Mononuclear cell (primary cell): ENCODE results near the gene TDRD7. TPM values are rescaled to one million over a fixed set of nuclear protein-coding genes. Genes with fewer than 3 reads are reported as not detected.
"Not testable (repeated sequence)": the region's sequence is repeated elsewhere in the genome, so short reads cannot be mapped to it uniquely, and the experiment has no call there.

Experiments
- H3K27me3 ChIP-seq: 2 replicates; pipeline ENCODE4 v1.6.0; 2011; ENCODE audit warnings: low read length, control low read depth; ENCODE audit not compliant: insufficient read depth
- H3K4me1 ChIP-seq: 2 replicates; pipeline ENCODE4 v1.5.1; 2011; ENCODE audit warnings: mild to moderate bottlenecking, low read length, control low read depth; ENCODE audit not compliant: insufficient read depth
- H3K4me3 ChIP-seq: 2 replicates; pipeline ENCODE4 v1.5.1; 2011; ENCODE audit warnings: mild to moderate bottlenecking, low read length, moderate library complexity
- H3K9me3 ChIP-seq: 2 replicates; pipeline ENCODE4 v1.5.1; 2011; ENCODE audit warnings: low read depth, mild to moderate bottlenecking, control low read depth, low read length
- total RNA-seq: library from RNA; depleted of rRNA; stranded (reverse); fragments of >200 nt; gene quantifications from one replicate; pipeline ENCODE4 v1.2.3, GENCODE V29; 2012

The TDRD7 gene
- total RNA-seq, 1 donor = 7.2 TPM

GRCh38 chr9:97430316-97431043 is 18.6 kb downstream of the TDRD7 start:
- H3K4me1 ChIP-seq = no peaks in the 10 kb centered on the region
- H3K27me3 ChIP-seq = no peaks in the 10 kb centered on the region
- H3K4me3 ChIP-seq = no peak overlapping the region
- H3K9me3 ChIP-seq = no peaks in the 10 kb centered on the region

DNA sequence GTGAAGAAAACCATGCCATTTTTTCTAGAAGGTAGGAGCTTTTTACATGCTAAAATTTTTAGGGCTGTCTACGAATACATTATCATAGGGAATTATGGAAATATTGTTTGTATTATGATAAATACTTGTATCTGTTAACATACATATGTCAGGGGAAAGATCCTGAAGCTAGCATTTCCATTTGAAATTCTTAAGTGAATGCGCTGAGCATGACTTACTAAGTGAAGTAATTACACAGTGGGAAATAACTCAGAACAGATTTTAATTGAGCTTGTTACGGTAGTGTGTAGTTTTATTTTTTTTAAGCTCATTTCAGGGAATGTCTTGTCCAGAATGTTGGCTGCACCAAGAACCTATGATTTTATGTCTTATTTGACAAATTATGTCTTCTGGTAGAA is 19.1 kb downstream of the TDRD7 start:
- Histone ChIP-seq H3K4me1 (no peaks in the 10 kb centered on the region), H3K27me3 (no peaks in the 10 kb centered on the region), H3K4me3 (no peak overlapping the region), H3K9me3 (no peaks in the 10 kb centered on the region)

DNA sequence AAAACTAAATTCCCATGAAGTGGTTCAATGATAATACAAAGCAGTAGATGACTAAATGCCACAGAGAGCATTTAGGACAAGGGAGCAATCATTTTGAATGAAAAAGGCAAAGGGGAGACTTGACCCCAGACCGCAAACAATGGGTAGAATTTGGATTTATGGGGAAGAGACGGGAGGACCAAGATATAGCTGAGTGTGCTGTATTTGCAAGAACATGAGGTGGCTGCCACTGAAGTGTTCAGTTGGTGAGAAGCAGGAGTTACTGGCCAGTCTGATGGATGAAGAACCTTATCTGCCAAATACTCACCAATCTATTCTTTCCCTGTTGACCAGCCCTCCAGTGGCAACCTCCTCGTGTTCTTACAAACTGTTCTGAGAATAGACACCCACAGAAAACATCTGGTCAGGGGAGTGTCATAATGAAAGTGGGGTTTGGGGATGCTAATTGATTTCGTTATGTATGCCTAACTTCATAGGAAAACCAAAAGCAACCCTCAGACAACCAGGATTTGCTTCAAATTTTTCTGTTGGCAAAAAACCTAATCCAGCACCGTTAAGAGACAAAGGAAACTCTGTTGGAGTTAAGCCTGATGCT is 19.8 kb downstream of the TDRD7 start:
- Histone ChIP-seq H3K4me1 (no peaks in the 10 kb centered on the region), H3K4me3 (no peak overlapping the region), H3K9me3 (no peaks in the 10 kb centered on the region), H3K27me3 (no peaks in the 10 kb centered on the region)

DNA sequence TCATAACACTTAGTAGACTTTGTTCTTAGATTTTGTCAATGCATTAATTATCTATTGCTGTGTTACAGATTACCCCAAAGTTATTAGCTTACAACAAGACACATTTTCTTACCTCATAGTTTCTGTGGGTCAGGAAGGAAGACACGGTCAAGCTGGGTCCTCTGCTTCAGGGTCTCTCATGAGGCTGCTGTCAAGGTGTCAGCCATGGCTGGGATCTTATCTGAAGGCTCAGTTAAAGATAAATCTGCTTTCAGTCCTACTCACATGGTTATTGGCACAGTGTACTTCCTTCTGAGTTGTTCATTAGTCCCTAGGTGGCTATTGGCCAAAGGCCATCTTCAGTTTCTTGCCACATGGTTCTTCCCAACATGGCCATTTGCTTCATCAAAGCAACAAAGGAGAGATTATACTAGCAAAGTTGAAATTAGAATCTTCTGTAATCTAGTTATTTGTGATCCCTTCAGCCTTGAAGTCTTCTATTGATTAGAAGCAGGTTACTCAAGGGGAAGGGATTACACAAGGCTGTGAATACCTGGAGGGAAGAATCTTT is 25.2 kb downstream of the TDRD7 start:
- Histone ChIP-seq H3K9me3 (no peaks in the 10 kb centered on the region), H3K4me1 (no peaks in the 10 kb centered on the region), H3K27me3 (no peaks in the 10 kb centered on the region), H3K4me3 (no peak overlapping the region)

DNA sequence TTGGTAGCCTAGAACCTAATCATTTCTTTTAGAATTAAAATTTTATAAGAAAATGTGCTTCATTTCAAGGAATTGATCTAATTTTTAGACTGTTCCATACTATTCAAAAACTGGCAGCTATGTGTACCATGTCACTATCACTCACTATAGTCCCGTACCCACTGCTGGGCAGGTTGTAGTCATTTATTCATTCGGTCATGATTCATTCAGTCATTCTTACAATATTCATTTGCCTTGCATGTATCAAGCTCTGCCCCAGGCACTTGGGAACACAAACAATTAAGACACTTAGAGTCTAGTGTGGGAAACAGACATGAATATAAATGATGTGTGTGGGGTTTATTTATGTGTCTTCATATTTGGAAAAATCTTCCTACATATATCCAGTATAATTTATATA is 26.4 kb downstream of the TDRD7 start:
- no peaks in the 10 kb centered on the region for H3K27me3 ChIP-seq
- H3K9me3 ChIP-seq = no peaks in the 10 kb centered on the region
- no peak overlapping the region for H3K4me3 ChIP-seq
- H3K4me1 ChIP-seq = no peaks in the 10 kb centered on the region

GRCh38 chr9:97438666-97439065 is 26.8 kb downstream of the TDRD7 start:
- Histone ChIP-seq H3K27me3 (no peaks in the 10 kb centered on the region), H3K9me3 (no peaks in the 10 kb centered on the region), H3K4me1 (no peaks in the 10 kb centered on the region), H3K4me3 (no peak overlapping the region)

GRCh38 chr9:97440160-97440559 is 28.3 kb downstream of the TDRD7 start:
- Histone ChIP-seq H3K27me3 (no peaks in the 10 kb centered on the region), H3K4me3 (no peak overlapping the region), H3K4me1 (peaks cover 6% of the 10 kb centered on the region), H3K9me3 (no peaks in the 10 kb centered on the region)

GRCh38 chr9:97441729-97442128 is 29.8 kb downstream of the TDRD7 start:
- H3K9me3 ChIP-seq = no peaks in the 10 kb centered on the region
- H3K4me1 ChIP-seq = peaks cover 7% of the 10 kb centered on the region
- H3K4me3 ChIP-seq = no peak overlapping the region
- H3K27me3 ChIP-seq = no peaks in the 10 kb centered on the region

- H3K4me3 ChIP-seq = no peak overlapping the region
- peaks cover 15% of the 10 kb centered on the region for H3K4me1 ChIP-seq
- no peaks in the 10 kb centered on the region for H3K27me3 ChIP-seq
- H3K9me3 ChIP-seq = no peaks in the 10 kb centered on the region
Measured at GRCh38 chr9:97445119-97445701, 33.3 kb downstream of the TDRD7 start.

- Histone ChIP-seq H3K4me3 (no peak overlapping the region), H3K27me3 (no peaks in the 10 kb centered on the region), H3K9me3 (no peaks in the 10 kb centered on the region), H3K4me1 (peaks cover 15% of the 10 kb centered on the region)
Measured at GRCh38 chr9:97447001-97447400, 35.1 kb downstream of the TDRD7 start.

GRCh38 chr9:97453573-97453972 is 41.7 kb downstream of the TDRD7 start:
- peaks cover 11% of the 10 kb centered on the region for H3K4me1 ChIP-seq

GRCh38 chr9:97456841-97457240 is 44.9 kb downstream of the TDRD7 start:
- H3K4me1 ChIP-seq = peaks cover 11% of the 10 kb centered on the region
- not testable (repeated sequence) for H3K4me3 ChIP-seq, H3K9me3 ChIP-seq, H3K27me3 ChIP-seq

More at GRCh38 chr9:97453573-97453972, 41.7 kb downstream of the TDRD7 start:
- H3K4me3 ChIP-seq, H3K9me3 ChIP-seq, H3K27me3 ChIP-seq: not testable (repeated sequence)

DNA sequence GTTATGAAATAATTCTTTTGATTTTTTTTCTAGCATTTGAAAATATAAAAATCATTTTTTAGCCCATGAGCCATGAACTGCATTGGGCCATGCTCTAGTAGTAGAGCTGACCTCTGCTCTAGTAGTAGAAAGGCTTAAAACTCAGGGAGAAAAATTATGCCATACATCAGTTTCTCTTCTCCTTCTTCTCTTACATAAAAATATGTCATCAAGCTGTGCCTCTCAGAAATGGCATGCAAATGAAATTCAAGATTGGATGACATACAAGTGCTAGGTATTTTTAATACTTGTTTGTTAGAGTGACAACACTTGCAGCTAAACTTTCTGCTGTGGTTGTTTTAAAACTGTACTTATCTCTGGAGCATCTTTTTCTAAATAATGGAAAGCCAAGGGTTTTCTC is 47.4 kb downstream of the TDRD7 start:
- Histone ChIP-seq H3K4me3 (no peak overlapping the region), H3K27me3 (no peaks in the 10 kb centered on the region), H3K9me3 (no peaks in the 10 kb centered on the region), H3K4me1 (no peaks in the 10 kb centered on the region)

GRCh38 chr9:97462159-97462558 is 50.3 kb downstream of the TDRD7 start:
- Histone ChIP-seq H3K27me3 (no peaks in the 10 kb centered on the region), H3K9me3 (no peaks in the 10 kb centered on the region), H3K4me3 (no peak overlapping the region), H3K4me1 (no peaks in the 10 kb centered on the region)

- Histone ChIP-seq H3K4me1 (no peaks in the 10 kb centered on the region), H3K27me3 (no peaks in the 10 kb centered on the region)
Measured at GRCh38 chr9:97462914-97463313, 51.0 kb downstream of the TDRD7 start.

More at GRCh38 chr9:97462914-97463313, 51.0 kb downstream of the TDRD7 start:
- no peaks in the 10 kb centered on the region for H3K9me3 ChIP-seq
- no peak overlapping the region for H3K4me3 ChIP-seq
